Esophagus (tissue), 2 donors: ENCODE results near the gene DISC1. TPM values are rescaled to one million over a fixed set of nuclear protein-coding genes. Genes with fewer than 3 reads are reported as not detected.

ENCODE experiments used
- H3K27ac ChIP-seq, 2 donors: one replicate each; pipeline ENCODE4 v1.5.1; 2013; ENCODE audit warnings: low read depth in 2 of 2, mild to moderate bottlenecking in 2 of 2, inconsistent platforms in 1 of 2, low read length in 1 of 2, moderate library complexity in 1 of 2
- H3K27me3 ChIP-seq, 2 donors: one replicate each; pipeline ENCODE4 v1.6.1; 2013; ENCODE audit warnings: low read length in 2 of 2, control low read depth in 1 of 2, mild to moderate bottlenecking in 1 of 2; ENCODE audit not compliant: insufficient read depth in 2 of 2, control insufficient read depth in 1 of 2
- H3K36me3 ChIP-seq, 2 donors: one replicate each; pipeline ENCODE4 v1.6.1; 2013; ENCODE audit warnings: low read length in 1 of 2; ENCODE audit not compliant: control insufficient read depth in 2 of 2, insufficient read depth in 2 of 2
- H3K4me1 ChIP-seq, 2 donors: one replicate each; pipeline ENCODE4 v1.6.1; 2013; ENCODE audit warnings: low read length in 1 of 2; ENCODE audit not compliant: control insufficient read depth in 2 of 2, insufficient read depth in 2 of 2
- H3K4me3 ChIP-seq, 2 donors: one replicate each; pipeline ENCODE4 v1.5.1; 2013; ENCODE audit warnings: low read length in 2 of 2, mild to moderate bottlenecking in 2 of 2, low read depth in 1 of 2, moderate library complexity in 1 of 2
- H3K9me3 ChIP-seq, 2 donors: one replicate each; pipeline ENCODE4 v1.6.1; 2013; ENCODE audit warnings: mild to moderate bottlenecking in 2 of 2, low read depth in 1 of 2, low read length in 1 of 2, moderate library complexity in 1 of 2; ENCODE audit not compliant: control insufficient read depth in 2 of 2, insufficient read depth in 1 of 2
- WGBS, 2 donors: extraction: QIAGEN DNeasy Blood & Tissue Kit; methylation state at CpG; one replicate each; pipeline ENCODE4 v1.1.7; 2013; 5-methylcytosine and 5-hydroxymethylcytosine counted together
- polyA plus RNA-seq, 2 donors: library from polyadenylated mRNA; stranded (reverse); fragments of 200-250 nt; gene quantifications; one replicate each; pipeline ENCODE4 v1.2.3, GENCODE V29; 2013
- donor health status: healthy with polysubstance abuse.
- donor health status: Bipolar disorder and iron deficiency.

The DISC1 gene
- polyA plus RNA-seq, 2 donors, result 0.41 to 0.79 TPM

DNA sequence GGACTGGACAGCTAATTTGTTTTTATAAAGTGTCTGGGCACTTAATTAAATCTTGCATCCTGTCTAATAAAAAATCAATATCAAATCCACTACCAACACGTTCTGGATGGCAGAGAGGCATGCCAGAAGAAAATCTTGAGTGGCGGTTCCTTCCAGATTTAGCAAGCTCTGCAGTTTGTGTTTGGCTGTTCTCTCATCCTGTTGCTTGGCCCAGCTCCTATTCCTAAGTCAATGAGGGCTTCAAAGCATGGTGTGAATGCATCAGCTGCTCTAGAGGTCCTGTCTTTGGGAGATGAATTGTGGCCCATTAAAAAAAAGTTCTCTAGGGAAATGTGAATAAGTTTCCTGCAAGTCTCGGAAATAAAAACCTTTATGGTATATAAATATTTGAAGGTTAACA is 90.3 kb downstream of the DISC1 start:
- Histone ChIP-seq H3K4me3 (no peak overlapping the region), H3K27ac (no peak overlapping the region), H3K4me1 (no peaks in the 10 kb centered on the region), H3K9me3 (no peaks in the 10 kb centered on the region), H3K27me3 (no peaks in the 10 kb centered on the region), H3K36me3 (no peaks in the 10 kb centered on the region)
- 80 to 86% methylated on average over 3 of the region's 3 CpGs for WGBS, 2 donors

DNA sequence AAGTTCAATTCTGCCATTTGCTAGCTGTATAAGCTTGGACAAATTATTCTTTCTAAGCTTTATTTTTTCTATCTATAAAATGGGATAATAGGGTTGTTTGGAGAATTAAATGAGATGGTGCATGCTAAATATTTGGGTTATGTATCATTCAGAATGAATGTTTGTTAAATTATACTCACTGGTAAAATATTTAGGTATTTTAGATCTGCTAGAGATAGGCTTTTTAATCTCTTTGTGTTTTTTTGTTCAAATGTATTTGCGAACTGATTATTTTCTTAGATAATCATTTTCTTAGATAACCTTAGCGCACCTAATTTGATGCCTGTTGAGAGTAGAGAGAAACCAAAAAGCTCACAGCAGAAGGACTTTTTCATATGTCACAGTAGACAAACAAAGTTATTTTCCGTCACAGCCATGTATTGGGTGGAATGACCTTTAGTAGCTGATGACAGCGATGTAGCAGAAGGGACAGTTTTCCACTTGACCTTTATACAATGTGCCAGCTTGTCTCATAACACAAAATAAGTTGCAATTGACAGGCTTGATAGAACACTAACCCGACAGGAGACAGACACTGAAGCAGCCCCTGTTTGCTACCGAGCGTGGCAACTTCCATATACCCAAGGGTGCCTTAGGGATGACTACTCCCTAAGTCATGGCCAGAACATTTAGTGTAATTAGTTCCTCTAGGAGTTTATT is 93.0 kb downstream of the DISC1 start:
- Histone ChIP-seq H3K9me3 (no peaks in the 10 kb centered on the region), H3K36me3 (no peaks in the 10 kb centered on the region), H3K27ac (no peak overlapping the region), H3K4me1 (no peaks in the 10 kb centered on the region), H3K27me3 (no peaks in the 10 kb centered on the region), H3K4me3 (no peak overlapping the region)
- WGBS, 2 donors, result 91 to 93% methylated on average over 7 of the region's 7 CpGs

DNA sequence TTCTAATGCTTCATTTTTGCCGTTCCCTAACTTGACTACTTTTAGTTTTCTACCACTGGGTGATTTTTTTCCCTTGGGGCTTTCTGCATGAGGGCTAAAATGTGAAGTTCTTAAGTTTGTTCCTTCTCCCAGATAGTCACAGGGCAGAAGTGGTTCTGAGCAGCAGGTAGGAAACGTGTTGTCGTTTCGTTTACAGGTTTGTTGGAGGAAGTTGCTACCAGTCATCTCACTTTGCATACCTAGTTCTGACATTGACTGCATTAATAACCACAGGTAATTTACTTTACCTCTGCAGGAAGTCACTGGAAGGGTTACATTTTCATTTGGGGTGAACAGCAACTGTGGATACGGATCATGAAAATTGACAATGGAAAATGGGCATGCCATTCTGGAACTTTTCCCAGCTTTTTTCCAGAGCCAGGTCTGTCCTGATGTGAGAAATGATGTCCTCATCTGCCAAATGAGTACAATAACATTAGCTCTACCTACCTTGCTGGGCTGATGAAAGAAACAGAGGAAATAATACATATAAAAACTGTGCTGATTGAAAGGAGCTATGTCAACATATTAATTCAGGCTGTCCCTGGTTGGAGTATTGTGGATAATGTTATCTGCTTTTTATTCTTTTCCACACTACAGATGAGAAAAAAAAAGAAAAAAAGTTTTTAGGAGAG is 94.2 kb downstream of the DISC1 start:
- H3K27me3 ChIP-seq, result no peaks in the 10 kb centered on the region
- WGBS, 2 donors, result 51 to 61% methylated on average over 5 of the region's 5 CpGs
- H3K4me3 ChIP-seq, result no peak overlapping the region
- H3K4me1 ChIP-seq, result peaks cover 0 to 2% of the 10 kb centered on the region in 2 donors
- H3K36me3 ChIP-seq, result no peaks in the 10 kb centered on the region
- H3K27ac ChIP-seq, result no peak overlapping the region
- no peaks in the 10 kb centered on the region for H3K9me3 ChIP-seq

DNA sequence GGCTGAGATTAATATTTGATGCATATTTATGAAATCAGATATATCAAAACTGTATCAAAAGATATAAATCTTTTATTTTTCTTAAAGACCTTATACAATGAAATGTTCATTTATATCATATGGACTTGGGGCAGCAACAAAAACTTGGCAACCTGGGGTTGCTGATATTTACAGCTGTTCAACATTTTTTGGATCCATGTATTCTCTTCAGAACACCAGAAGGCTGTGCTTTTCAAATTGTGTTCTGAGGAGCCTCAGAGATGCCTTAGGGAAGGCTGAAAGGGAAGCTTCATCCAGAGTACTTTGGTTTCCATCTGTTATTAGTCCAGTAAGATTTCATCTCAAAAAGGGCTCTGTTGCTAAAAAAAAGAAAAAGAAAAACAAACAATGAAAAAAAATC is 94.8 kb downstream of the DISC1 start:
- no peak overlapping the region for H3K4me3 ChIP-seq
- H3K9me3 ChIP-seq, result no peaks in the 10 kb centered on the region
- H3K27ac ChIP-seq, result no peak overlapping the region
- H3K36me3 ChIP-seq, result no peaks in the 10 kb centered on the region
- H3K27me3 ChIP-seq, result no peaks in the 10 kb centered on the region
- peaks cover 0 to 2% of the 10 kb centered on the region in 2 donors for H3K4me1 ChIP-seq

DNA sequence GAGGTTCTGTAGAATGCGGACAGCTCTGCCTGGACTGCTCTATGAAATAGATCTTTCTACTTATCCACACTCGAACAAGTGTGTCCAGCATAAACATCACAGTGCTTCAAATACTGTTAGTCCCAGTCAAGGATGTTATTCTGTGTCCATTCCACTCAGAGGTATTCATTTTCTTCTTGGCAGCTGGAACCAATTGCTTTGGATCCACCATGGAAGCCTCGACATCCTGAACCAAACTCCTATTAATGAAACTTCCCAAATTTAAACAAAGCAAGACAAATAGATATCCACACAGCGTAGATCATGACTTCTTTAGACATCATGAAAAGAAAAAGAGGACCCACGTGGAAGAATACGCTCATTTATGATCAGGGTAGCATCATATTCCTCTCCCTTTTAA is 95.8 kb downstream of the DISC1 start:
- no peak overlapping the region for H3K27ac ChIP-seq
- no peak overlapping the region for H3K4me3 ChIP-seq
- WGBS, 2 donors, result 93 to 96% methylated on average over 6 of the region's 6 CpGs
- H3K4me1 ChIP-seq, result peaks cover 0 to 2% of the 10 kb centered on the region in 2 donors
- H3K27me3 ChIP-seq, result no peaks in the 10 kb centered on the region
- no peaks in the 10 kb centered on the region for H3K9me3 ChIP-seq
- no peaks in the 10 kb centered on the region for H3K36me3 ChIP-seq

DNA sequence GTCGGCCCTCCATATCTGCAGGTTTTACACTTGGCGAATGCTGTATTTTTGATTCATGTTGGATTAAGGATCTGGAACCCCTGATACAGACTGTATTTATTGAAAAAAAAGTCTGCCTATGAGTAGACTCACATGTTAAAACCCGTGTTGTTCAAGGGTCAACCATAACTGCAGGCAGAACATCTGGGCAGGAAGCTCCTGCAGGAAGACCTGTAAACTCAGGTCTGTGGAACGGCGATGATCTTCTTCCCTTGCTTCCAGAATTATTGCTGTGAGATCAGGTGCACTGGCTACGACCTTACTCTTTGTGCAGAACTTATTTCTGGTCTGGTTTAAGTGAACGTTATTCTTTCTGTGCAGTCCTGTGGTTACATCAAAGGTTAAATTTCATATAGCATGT is 96.6 kb downstream of the DISC1 start:
- H3K4me1 ChIP-seq, result peaks cover 0 to 2% of the 10 kb centered on the region in 2 donors
- H3K27me3 ChIP-seq, result no peaks in the 10 kb centered on the region
- H3K9me3 ChIP-seq, result no peaks in the 10 kb centered on the region
- WGBS, 2 donors, result 82 to 86% methylated on average over 7 of the region's 7 CpGs
- no peak overlapping the region for H3K27ac ChIP-seq
- no peak overlapping the region for H3K4me3 ChIP-seq
- H3K36me3 ChIP-seq, result no peaks in the 10 kb centered on the region

DNA sequence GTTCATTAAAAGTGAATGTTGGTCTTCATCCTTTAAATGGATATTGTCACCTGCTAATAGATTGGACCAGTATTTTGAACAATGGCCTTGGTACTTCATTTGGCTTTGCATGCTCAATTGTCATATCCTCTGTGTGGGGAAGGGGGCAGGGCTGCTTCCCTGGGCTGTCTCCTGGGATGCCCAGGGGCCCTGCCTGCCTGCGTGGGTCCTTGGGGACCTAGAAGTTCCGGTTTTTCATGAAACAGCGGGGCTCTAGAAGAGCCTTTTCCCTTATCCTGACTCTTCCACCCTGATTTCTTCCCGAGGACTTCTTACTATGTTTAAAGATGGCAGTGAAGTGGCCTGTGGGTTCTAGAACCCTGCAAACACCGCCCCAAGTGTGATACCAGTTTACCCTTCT is 97.5 kb downstream of the DISC1 start:
- H3K27me3 ChIP-seq, result no peaks in the 10 kb centered on the region
- H3K27ac ChIP-seq, result no peak overlapping the region
- peaks cover 0 to 2% of the 10 kb centered on the region in 2 donors for H3K4me1 ChIP-seq
- H3K4me3 ChIP-seq, result no peak overlapping the region
- no peaks in the 10 kb centered on the region for H3K36me3 ChIP-seq
- H3K9me3 ChIP-seq, result no peaks in the 10 kb centered on the region
- 85 to 86% methylated on average over 5 of the region's 5 CpGs for WGBS, 2 donors

DNA sequence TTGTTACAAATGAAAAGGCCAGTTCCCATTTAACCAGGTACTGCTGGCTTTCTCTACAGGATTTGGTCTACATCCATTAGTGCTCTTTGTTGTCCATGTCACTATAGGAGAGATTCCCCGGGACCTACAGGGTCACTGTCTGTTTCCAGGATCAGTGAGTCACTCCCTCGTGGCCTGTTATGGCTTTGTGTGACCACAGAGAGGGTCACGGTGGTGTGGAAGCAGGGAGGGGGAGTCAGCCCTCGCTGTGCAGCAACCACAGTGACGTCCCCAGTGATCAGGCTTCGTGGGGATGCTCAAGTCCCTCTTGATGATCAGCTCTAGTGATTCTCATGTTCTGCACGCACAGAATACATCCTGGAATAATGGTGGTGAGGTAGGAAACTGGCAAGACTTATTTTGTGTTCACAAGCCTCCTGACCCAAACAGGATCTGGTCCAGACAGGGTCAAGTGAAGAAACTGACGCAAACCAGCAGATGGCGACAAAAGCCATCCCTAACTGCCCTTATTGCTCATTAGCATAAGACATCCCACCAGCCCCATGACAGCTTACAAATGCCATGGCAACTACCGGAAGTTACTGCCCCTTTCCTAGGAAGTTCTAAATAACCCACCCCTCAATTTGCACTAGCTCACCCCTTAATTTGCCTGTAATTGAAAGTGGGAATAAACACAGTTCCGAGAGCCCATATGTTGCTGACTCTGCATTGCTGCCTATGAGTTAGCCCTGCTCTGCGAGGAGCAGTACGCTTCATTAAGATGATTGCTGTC is 98.5 kb downstream of the DISC1 start:
- no peaks in the 10 kb centered on the region for H3K9me3 ChIP-seq
- no peaks in the 10 kb centered on the region for H3K27me3 ChIP-seq
- WGBS, 2 donors, result 78 to 81% methylated on average over 13 of the region's 13 CpGs
- H3K4me3 ChIP-seq, result no peak overlapping the region
- H3K27ac ChIP-seq, result no peak overlapping the region
- no peaks in the 10 kb centered on the region for H3K36me3 ChIP-seq
- peaks cover 0 to 2% of the 10 kb centered on the region in 2 donors for H3K4me1 ChIP-seq

DNA sequence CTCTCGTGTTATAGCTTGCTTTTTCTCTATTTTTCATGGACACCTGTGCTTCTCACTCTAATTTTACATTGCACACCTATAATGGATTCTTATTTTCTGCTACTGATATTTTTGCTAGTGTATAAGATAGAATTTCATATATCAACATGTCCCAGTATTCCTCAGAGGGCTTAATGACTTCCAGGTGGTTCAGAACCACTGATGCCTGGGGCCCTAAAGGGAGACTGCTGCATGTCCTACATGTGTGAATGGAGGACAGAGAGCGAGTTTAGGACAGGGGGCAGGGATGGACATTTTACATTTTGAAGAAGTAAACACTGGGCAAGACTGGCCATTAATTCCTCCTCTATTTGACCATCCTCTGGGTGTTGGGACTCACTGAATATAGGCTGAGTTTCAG is 100.6 kb downstream of the DISC1 start:
- WGBS, 2 donors, result 92 to 95% methylated on average over 2 of the region's 2 CpGs
- Histone ChIP-seq H3K27ac (no peak overlapping the region), H3K9me3 (no peaks in the 10 kb centered on the region), H3K4me1 (peaks cover 0 to 2% of the 10 kb centered on the region in 2 donors), H3K27me3 (no peaks in the 10 kb centered on the region), H3K36me3 (no peaks in the 10 kb centered on the region), H3K4me3 (no peak overlapping the region)
